SK-N-SH (cell line): Measurements from ENCODE around the gene TMIGD2.

Source experiments
- CHD2 ChIP-seq: fragments of 150-350 bp; IDR thresholded peaks from 2 replicates; pipeline ENCODE4 v1.6.1; 2018; ENCODE audit warnings: low read length; ENCODE audit not compliant: partially characterized antibody
- ELF1 ChIP-seq: IDR thresholded peaks from 2 replicates; pipeline ENCODE4 v1.4.0; 2012
- EZH2phosphoT487 ChIP-seq: fragments of 200-600 bp; sonication (generic); IDR thresholded peaks from 2 replicates; pipeline ENCODE4 v1.6.1; 2017; ENCODE audit warnings: low read depth, mixed run types, mild to moderate bottlenecking, antibody characterized with exemption, moderate library complexity, borderline replicate concordance
- FOSL2 ChIP-seq: IDR thresholded peaks from 2 replicates; pipeline ENCODE4 v1.4.0; 2012; ENCODE audit warnings: low read depth, mild to moderate bottlenecking, moderate library complexity, borderline replicate concordance
- FOXJ3 ChIP-seq: sonication (generic); formaldehyde crosslinking; IDR thresholded peaks from 2 replicates; pipeline ENCODE4 v1.5.1; 2020; ENCODE audit warnings: mild to moderate bottlenecking, missing genetic modification reagents
- GABPA ChIP-seq: IDR thresholded peaks from 2 replicates; pipeline ENCODE4 v1.4.0; 2012; ENCODE audit warnings: low read depth, mild to moderate bottlenecking
- GATA2 ChIP-seq: sonication (generic); formaldehyde crosslinking; IDR thresholded peaks from 2 replicates; pipeline ENCODE4 v1.5.0; 2020; ENCODE audit warnings: mild to moderate bottlenecking, missing genetic modification reagents
- MEF2A ChIP-seq: IDR thresholded peaks from 2 replicates; pipeline ENCODE4 v1.4.0; 2012; ENCODE audit warnings: low read depth, borderline replicate concordance
- POLR2AphosphoS5 ChIP-seq: IDR thresholded peaks from 2 replicates; pipeline ENCODE4 v1.6.1; 2012; ENCODE audit warnings: low read depth, low read length
- SMC3 ChIP-seq: IDR thresholded peaks from 2 replicates; pipeline ENCODE4 v1.6.1; 2012; ENCODE audit warnings: low read depth, low read length, improper control_type of control experiment
- TAF1 ChIP-seq: IDR thresholded peaks from 2 replicates; pipeline ENCODE4 v1.6.1; 2012; ENCODE audit warnings: low read depth, mild to moderate bottlenecking, low read length, moderate library complexity, borderline replicate concordance
- TF ChIP-seq, protein P1 (sequence below): fragments of 200-600 bp; sonication (generic); IDR thresholded peaks from 2 replicates; pipeline ENCODE4 v1.6.1; 2017; ENCODE audit warnings: antibody characterized with exemption, mild to moderate bottlenecking, moderate library complexity
- TF ChIP-seq, protein P2 (sequence below): IDR thresholded peaks from 2 replicates; pipeline ENCODE4 v1.6.1; 2012; ENCODE audit warnings: mild to moderate bottlenecking, low read depth, low read length, moderate library complexity
- TF ChIP-seq, protein P3 (sequence below): fragments of 150-350 bp; IDR thresholded peaks from 2 replicates; pipeline ENCODE4 v1.6.1; 2017; ENCODE audit warnings: antibody characterized with exemption, low read length, low read depth, borderline replicate concordance

DNA sequence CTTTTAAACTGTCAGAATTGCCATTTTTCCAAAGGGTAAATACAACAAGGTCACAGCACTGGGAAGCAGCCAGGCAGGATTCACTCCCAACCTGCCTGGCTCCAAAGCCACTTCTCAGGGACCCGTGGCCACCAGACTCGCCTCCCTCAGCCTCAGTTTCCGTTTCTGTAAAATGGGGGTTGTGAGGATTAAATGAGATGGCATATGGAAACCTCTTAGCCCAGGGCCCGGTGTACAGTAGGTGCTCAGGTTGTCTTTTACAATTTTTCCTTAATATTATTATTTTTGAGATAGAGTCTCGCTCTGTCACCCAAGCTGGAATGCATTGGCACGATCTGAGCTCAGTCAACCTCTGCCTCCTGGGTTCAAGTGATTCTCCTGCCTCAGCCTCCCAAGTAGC, 45.2 kb downstream of the TMIGD2 start:
- TF ChIP-seq, protein P1, sequence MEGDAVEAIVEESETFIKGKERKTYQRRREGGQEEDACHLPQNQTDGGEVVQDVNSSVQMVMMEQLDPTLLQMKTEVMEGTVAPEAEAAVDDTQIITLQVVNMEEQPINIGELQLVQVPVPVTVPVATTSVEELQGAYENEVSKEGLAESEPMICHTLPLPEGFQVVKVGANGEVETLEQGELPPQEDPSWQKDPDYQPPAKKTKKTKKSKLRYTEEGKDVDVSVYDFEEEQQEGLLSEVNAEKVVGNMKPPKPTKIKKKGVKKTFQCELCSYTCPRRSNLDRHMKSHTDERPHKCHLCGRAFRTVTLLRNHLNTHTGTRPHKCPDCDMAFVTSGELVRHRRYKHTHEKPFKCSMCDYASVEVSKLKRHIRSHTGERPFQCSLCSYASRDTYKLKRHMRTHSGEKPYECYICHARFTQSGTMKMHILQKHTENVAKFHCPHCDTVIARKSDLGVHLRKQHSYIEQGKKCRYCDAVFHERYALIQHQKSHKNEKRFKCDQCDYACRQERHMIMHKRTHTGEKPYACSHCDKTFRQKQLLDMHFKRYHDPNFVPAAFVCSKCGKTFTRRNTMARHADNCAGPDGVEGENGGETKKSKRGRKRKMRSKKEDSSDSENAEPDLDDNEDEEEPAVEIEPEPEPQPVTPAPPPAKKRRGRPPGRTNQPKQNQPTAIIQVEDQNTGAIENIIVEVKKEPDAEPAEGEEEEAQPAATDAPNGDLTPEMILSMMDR: no peak
- TF ChIP-seq, protein P2, sequence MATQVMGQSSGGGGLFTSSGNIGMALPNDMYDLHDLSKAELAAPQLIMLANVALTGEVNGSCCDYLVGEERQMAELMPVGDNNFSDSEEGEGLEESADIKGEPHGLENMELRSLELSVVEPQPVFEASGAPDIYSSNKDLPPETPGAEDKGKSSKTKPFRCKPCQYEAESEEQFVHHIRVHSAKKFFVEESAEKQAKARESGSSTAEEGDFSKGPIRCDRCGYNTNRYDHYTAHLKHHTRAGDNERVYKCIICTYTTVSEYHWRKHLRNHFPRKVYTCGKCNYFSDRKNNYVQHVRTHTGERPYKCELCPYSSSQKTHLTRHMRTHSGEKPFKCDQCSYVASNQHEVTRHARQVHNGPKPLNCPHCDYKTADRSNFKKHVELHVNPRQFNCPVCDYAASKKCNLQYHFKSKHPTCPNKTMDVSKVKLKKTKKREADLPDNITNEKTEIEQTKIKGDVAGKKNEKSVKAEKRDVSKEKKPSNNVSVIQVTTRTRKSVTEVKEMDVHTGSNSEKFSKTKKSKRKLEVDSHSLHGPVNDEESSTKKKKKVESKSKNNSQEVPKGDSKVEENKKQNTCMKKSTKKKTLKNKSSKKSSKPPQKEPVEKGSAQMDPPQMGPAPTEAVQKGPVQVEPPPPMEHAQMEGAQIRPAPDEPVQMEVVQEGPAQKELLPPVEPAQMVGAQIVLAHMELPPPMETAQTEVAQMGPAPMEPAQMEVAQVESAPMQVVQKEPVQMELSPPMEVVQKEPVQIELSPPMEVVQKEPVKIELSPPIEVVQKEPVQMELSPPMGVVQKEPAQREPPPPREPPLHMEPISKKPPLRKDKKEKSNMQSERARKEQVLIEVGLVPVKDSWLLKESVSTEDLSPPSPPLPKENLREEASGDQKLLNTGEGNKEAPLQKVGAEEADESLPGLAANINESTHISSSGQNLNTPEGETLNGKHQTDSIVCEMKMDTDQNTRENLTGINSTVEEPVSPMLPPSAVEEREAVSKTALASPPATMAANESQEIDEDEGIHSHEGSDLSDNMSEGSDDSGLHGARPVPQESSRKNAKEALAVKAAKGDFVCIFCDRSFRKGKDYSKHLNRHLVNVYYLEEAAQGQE: no peak
- TF ChIP-seq EZH2phosphoT487 (no peak), CHD2 (no peak), POLR2AphosphoS5 (no peak), SMC3 (no peak), FOSL2 (no peak), GABPA (no peak), TAF1 (no peak), ELF1 (no peak), FOXJ3 (CRISPR knock-in tag) (no peak), MEF2A (no peak), GATA2 (CRISPR knock-in tag) (no peak)
- TF ChIP-seq, protein P3, sequence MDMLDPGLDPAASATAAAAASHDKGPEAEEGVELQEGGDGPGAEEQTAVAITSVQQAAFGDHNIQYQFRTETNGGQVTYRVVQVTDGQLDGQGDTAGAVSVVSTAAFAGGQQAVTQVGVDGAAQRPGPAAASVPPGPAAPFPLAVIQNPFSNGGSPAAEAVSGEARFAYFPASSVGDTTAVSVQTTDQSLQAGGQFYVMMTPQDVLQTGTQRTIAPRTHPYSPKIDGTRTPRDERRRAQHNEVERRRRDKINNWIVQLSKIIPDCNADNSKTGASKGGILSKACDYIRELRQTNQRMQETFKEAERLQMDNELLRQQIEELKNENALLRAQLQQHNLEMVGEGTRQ: no peak
